T-helper 17 cell (primary cell): ENCODE results near the gene GMPR2. TPM values are rescaled to one million over a fixed set of nuclear protein-coding genes. Genes with fewer than 3 reads are reported as not detected.
A peak's percentile ranks its signal among the peaks of the same experiment; 100 is the strongest.
"Not testable (repeated sequence)": the region's sequence is repeated elsewhere in the genome, so short reads cannot be mapped to it uniquely, and the experiment has no call there.

Experiments used
- ATAC-seq: fragments of 150-1000 bp; cut with Tn5 transposase; 2 replicates; pipeline ENCODE4 v1.10.0; 2021; ENCODE audit warnings: mild to moderate bottlenecking, moderate library complexity
- DNase-seq, 3 donors: peaks; one replicate each; pipeline versions ENCODE4 v3.0.0 to v3.0.0-alpha.2; 2020 to 2021
- H3K9me3 ChIP-seq: one replicate; pipeline ENCODE4 v1.7.0; 2013; ENCODE audit warnings: low read length, mild to moderate bottlenecking; ENCODE audit not compliant: control insufficient read depth, poor library complexity, severe bottlenecking
- H3K27ac Mint-ChIP-seq: one replicate; pipeline ENCODE4 v1.8.0; 2022; ENCODE audit warnings: mild to moderate bottlenecking, moderate library complexity, mixed read lengths
- H3K27me3 Mint-ChIP-seq: one replicate; pipeline ENCODE4 v1.8.0; 2022; ENCODE audit warnings: mixed read lengths
- H3K36me3 Mint-ChIP-seq: one replicate; pipeline ENCODE4 v1.8.0; 2022; ENCODE audit warnings: low read depth, mixed read lengths
- H3K4me1 Mint-ChIP-seq: one replicate; pipeline ENCODE4 v1.8.0; 2022; ENCODE audit warnings: mild to moderate bottlenecking, mixed read lengths
- H3K4me3 Mint-ChIP-seq: one replicate; pipeline ENCODE4 v1.8.0; 2022; ENCODE audit warnings: mild to moderate bottlenecking, moderate library complexity, mixed read lengths
- total RNA-seq, 4 donors: library from RNA in 2 of 4; stranded (reverse) in 2 of 4; gene quantifications; one replicate each; pipeline ENCODE4 v1.2.3 and lab custom pipeline; 2022 to 2026

GMPR2 gene
- total RNA-seq, 2 donors from 2014 or later: 37.0 to 44.0 TPM

DNA sequence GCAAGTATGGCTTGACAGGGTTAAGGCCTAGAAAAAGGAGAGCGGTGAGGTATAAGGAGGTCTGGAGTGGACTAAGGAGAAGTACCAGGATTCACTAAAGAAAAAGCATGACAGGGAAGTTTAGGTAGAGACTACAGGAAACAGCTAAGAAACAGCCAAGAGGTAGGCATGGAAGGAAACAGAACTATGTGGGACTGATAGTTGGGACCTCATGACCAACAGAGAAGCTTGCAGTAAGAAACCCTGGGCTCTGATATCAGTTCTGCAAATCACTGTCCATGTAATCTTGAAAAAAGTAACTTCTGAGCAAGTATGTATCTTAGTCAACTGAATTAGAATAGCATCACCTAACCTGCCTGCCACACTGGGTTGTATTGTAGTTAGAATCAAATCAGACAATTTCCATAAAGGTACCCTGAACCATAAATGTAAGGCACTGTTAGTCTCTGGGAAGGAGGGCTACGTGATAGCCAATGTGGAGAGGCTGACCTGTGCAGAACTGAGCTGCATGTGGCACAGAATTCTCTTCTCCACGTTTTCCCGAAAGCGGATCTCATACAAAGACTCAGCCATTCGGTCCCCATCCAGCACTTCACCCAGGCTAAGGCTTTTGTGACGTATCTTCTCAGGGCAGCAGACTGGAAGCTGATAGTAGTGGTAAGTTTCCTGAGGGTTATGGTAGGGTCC lies 38.4 kb upstream of the GMPR2 start:
- ATAC-seq: no peak
- no peaks in the 10 kb centered on the region for H3K27me3 Mint-ChIP-seq
- DNase-seq: no peak
- H3K4me3 Mint-ChIP-seq: peak overlapping the region; percentile 95
- peaks cover 37% of the 10 kb centered on the region for H3K4me1 Mint-ChIP-seq
- H3K27ac Mint-ChIP-seq: peak overlapping the region; percentile 97
- peaks cover 3% of the 10 kb centered on the region for H3K36me3 Mint-ChIP-seq
- H3K9me3 ChIP-seq: no peaks in the 10 kb centered on the region

GRCh38 chr14:24194873-24195185 lies 37.9 kb upstream of the GMPR2 start:
- ATAC-seq (no peak), DNase-seq (no peak)
- no peaks in the 10 kb centered on the region for H3K9me3 ChIP-seq
- Mint-ChIP-seq H3K4me1 (peaks cover 36% of the 10 kb centered on the region), H3K4me3 (peak overlapping the region; percentile 95), H3K36me3 (peaks cover 3% of the 10 kb centered on the region), H3K27ac (peak overlapping the region; percentile 97), H3K27me3 (no peaks in the 10 kb centered on the region)

DNA sequence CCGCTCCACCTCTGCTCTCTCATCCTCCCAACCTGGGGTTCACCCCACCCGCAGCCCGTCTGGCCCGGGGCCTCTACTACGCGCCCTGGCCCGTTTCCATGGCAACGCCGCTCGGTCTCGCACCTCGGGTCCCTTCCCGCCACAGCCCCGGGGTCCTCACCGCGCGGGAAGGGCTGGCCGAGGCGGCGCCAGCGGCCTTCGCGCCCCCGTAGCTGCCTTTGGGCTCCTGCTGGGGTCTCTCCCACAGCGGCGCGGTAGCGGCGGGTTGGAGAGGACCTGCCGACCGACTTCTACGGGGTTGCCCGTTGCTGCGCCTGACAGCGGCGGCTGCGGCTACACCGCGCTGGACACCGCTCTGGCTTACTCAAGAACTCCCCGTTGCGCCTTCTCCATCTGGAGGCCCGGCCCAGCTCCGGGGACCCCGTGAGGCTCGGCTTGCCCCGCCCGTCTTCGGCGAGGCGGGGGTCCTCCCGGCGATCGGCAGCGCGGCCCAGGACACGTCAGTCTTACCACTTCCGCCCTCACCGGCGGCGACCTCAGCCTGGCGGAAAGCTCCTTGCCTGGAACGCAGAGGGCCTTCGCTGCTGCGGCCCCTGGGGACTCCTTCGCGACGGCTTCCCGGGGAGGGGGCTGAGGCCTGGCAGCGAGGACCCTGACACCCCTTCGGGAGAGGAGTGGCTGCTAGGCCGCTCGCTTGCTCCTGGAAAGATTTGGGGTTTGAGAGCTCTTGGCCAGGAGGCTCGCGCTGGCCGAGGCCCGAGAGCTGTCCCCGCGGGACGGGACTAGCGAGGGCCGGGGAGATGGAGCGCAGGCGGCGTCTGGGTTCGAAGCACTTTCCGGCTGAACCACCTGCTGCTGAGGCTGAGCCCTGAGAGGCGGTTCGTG lies 37.3 kb upstream of the GMPR2 start, which contains the start of gene TM9SF1:
TM9SF1 (minus strand) TSS at position 256 of the 885 bp plus-strand sequence. CDS start 422 bp downstream, outside the sequence.
- ATAC-seq: peak; percentile 90
- Mint-ChIP-seq H3K4me1 (peaks cover 36% of the 10 kb centered on the region), H3K27me3 (no peaks in the 10 kb centered on the region), H3K4me3 (peak within 1 kb of the TSS; percentile 95), H3K27ac (peak within 1 kb of the TSS; percentile 97), H3K36me3 (peaks cover 3% of the 10 kb centered on the region)
- H3K9me3 ChIP-seq: no peaks in the 10 kb centered on the region
- peak; percentile 79 to 84 (median 82) for DNase-seq

GRCh38 chr14:24196071-24197055 lies 36.4 kb upstream of the GMPR2 start:
- H3K27ac Mint-ChIP-seq: peak overlapping the region; percentile 97
- H3K27me3 Mint-ChIP-seq: no peaks in the 10 kb centered on the region
- H3K4me1 Mint-ChIP-seq: peaks cover 37% of the 10 kb centered on the region
- ATAC-seq (no peak), DNase-seq (no peak)
- peak overlapping the region; percentile 95 for H3K4me3 Mint-ChIP-seq
- H3K36me3 Mint-ChIP-seq: peaks cover 3% of the 10 kb centered on the region
- H3K9me3 ChIP-seq: no peaks in the 10 kb centered on the region

GRCh38 chr14:24197056-24197450 lies 35.7 kb upstream of the GMPR2 start:
- DNase-seq (no peak), ATAC-seq (no peak)
- Mint-ChIP-seq H3K27me3 (no peaks in the 10 kb centered on the region), H3K27ac (peak overlapping the region; percentile 97), H3K36me3 (peaks cover 4% of the 10 kb centered on the region), H3K4me1 (peaks cover 38% of the 10 kb centered on the region), H3K4me3 (peak overlapping the region; percentile 95)
- no peaks in the 10 kb centered on the region for H3K9me3 ChIP-seq

GRCh38 chr14:24198814-24199524 lies 33.8 kb upstream of the GMPR2 start:
- H3K27me3 Mint-ChIP-seq: no peaks in the 10 kb centered on the region

DNA sequence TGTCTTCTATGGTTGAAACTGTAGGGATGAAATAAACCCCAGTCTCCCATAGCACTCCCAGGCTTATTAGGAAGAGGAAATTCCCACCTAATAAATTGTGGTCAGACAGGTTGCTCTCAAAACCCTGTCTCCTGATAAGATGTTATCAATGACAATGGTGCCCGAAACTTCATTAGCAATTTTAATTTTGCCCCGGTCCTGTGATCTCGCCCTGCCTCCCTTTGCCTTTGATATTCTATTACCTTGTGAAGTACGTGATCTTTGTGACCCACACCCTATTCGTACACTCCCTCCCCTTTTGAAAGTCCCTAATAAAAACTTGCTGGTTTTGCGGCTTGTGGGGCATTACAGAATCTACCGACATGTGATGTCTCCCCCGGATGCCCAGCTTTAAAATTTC lies 30.2 kb upstream of the GMPR2 start:
- H3K27me3 Mint-ChIP-seq, H3K4me3 Mint-ChIP-seq, H3K27ac Mint-ChIP-seq, ATAC-seq, DNase-seq, H3K9me3 ChIP-seq: not testable (repeated sequence)
- H3K36me3 Mint-ChIP-seq: peaks cover 14% of the 10 kb centered on the region
- H3K4me1 Mint-ChIP-seq: peaks cover 31% of the 10 kb centered on the region

More at GRCh38 chr14:24198814-24199524, 33.8 kb upstream of the GMPR2 start:
- Mint-ChIP-seq H3K36me3 (peaks cover 5% of the 10 kb centered on the region), H3K4me1 (peaks cover 32% of the 10 kb centered on the region), H3K27ac (peak overlapping the region; percentile 85), H3K4me3 (no peak overlapping the region)
- no peak for ATAC-seq
- H3K9me3 ChIP-seq: no peaks in the 10 kb centered on the region
- no peak for DNase-seq

- not testable (repeated sequence) for DNase-seq, H3K27me3 Mint-ChIP-seq, H3K9me3 ChIP-seq, ATAC-seq, H3K27ac Mint-ChIP-seq
- H3K4me1 Mint-ChIP-seq: peaks cover 37% of the 10 kb centered on the region
- H3K36me3 Mint-ChIP-seq: peaks cover 14% of the 10 kb centered on the region
- H3K4me3 Mint-ChIP-seq: peak overlapping the region; percentile 37
Measured at GRCh38 chr14:24203249-24203886, 29.4 kb upstream of the GMPR2 start.

DNA sequence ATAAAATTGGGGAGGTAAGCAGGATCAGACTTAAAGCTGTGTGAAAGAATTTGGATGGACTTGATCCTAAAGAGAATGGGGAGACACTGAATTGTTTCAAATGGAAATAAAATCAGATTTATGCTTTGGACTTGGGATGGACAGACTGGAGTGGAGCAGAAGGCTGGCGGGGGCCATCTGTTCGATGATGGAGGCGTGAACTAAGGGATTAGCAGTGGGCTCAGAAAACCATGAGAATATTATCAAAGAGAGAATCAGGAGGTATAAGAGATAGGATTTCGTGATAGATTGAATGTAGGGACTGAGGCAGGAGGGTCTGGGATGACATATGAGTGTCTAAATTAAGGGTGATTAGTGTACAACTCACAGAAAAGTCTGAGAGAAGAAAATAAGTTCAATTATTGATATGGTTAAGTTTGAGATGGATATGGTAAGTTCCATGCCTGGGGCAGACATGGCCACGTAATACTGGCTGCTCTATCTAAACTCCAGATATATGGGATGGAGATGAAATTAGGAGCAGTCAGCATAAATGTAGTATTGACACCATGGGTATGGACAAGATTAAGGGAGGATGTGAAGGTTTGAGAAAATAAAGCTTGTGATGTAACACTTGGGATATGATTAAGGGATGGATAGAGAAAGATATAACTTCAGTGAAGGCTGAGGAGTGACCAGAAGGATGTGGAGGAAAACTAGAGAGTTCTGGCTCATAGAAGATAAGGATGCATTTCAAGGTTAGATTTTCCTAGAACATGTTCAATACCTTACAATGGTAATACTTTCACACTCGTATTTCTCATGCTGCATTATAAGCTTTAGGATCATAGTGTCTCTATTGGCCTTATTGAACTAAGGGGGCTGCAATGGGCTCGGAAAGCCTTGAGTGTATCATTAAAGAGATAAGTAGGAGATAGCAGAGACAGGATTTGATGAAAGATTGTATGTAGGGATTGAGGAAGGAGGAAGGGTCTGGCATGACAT lies 28.3 kb upstream of the GMPR2 start:
- H3K4me1 Mint-ChIP-seq: peaks cover 27% of the 10 kb centered on the region
- H3K9me3 ChIP-seq: no peaks in the 10 kb centered on the region
- ATAC-seq: no peak
- peak overlapping the region; percentile 85 for H3K27ac Mint-ChIP-seq
- no peak overlapping the region for H3K4me3 Mint-ChIP-seq
- no peak for DNase-seq
- H3K27me3 Mint-ChIP-seq: no peaks in the 10 kb centered on the region
- H3K36me3 Mint-ChIP-seq: peaks cover 14% of the 10 kb centered on the region

DNA sequence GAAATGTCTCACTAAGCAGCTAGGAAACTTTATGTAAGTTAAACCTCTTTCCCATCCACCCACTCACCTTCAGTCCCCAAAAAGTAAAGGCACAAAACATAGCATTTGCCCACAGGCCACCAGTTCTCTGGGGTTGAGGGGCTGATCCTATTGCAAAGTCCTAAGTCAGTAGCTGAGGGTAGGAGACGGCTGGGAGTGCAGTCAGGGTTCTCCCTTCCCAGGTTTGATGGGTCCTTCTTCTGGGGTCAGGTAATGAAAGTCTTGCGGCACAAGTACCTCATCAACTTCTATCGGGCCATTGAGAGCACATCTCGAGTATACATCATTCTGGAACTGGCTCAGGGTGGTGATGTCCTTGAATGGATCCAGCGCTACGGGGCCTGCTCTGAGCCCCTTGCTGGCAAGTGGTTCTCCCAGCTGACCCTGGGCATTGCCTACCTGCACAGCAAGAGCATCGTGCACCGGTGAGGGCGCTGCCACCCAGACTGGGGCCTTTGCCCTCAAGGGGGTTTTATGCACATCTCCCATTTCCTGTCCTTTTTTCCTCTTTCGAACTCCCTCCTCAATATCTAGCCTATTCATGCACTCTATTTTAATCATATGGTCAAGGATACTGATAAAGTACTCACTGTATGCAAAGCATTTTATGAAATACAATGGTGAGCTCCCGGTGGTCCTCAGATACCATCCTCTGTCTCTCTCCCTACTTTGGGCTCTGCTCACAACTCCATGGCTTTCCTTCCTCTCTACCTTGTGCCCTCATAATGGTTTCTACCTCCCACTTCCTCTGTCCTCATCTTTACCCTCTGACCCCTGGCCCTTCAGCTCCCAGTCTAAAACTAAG lies 26.2 kb upstream of the GMPR2 start:
- H3K4me1 Mint-ChIP-seq: peaks cover 30% of the 10 kb centered on the region
- no peak for DNase-seq
- no peaks in the 10 kb centered on the region for H3K9me3 ChIP-seq
- no peaks in the 10 kb centered on the region for H3K27me3 Mint-ChIP-seq
- peaks cover 19% of the 10 kb centered on the region for H3K36me3 Mint-ChIP-seq
- ATAC-seq: no peak
- H3K27ac Mint-ChIP-seq: peak overlapping the region; percentile 81
- H3K4me3 Mint-ChIP-seq: no peak overlapping the region
